Measurements from ENCODE around the gene TSPEAR. TPM values are rescaled to one million over a fixed set of nuclear protein-coding genes. Genes with fewer than 3 reads are reported as not detected.

The TSPEAR gene
- total RNA-seq, 1 experiment from 2014 or later, result not detected

GRCh38 chr21:44571296-44571695 lies 140.1 kb downstream of the TSPEAR start:
- H3K27me3 ChIP-seq (ENCODE audit: control insufficient read depth, insufficient read depth, low read length), result no peaks in the 10 kb centered on the region
- TF ChIP-seq TCF7L2 (IDR thresholded peaks at IDR 0.05; ENCODE audit: low read depth, low read length) (no peak), POLR2AphosphoS5 (IDR thresholded peaks at IDR 0.05; ENCODE audit: low read depth, low read length) (no peak), SIN3A (IDR thresholded peaks at IDR 0.05; ENCODE audit: borderline replicate concordance, insufficient read depth, low read depth, low read length) (no peak), CTCF (IDR thresholded peaks at IDR 0.05) (no peak)
- TF ChIP-seq, protein P1, sequence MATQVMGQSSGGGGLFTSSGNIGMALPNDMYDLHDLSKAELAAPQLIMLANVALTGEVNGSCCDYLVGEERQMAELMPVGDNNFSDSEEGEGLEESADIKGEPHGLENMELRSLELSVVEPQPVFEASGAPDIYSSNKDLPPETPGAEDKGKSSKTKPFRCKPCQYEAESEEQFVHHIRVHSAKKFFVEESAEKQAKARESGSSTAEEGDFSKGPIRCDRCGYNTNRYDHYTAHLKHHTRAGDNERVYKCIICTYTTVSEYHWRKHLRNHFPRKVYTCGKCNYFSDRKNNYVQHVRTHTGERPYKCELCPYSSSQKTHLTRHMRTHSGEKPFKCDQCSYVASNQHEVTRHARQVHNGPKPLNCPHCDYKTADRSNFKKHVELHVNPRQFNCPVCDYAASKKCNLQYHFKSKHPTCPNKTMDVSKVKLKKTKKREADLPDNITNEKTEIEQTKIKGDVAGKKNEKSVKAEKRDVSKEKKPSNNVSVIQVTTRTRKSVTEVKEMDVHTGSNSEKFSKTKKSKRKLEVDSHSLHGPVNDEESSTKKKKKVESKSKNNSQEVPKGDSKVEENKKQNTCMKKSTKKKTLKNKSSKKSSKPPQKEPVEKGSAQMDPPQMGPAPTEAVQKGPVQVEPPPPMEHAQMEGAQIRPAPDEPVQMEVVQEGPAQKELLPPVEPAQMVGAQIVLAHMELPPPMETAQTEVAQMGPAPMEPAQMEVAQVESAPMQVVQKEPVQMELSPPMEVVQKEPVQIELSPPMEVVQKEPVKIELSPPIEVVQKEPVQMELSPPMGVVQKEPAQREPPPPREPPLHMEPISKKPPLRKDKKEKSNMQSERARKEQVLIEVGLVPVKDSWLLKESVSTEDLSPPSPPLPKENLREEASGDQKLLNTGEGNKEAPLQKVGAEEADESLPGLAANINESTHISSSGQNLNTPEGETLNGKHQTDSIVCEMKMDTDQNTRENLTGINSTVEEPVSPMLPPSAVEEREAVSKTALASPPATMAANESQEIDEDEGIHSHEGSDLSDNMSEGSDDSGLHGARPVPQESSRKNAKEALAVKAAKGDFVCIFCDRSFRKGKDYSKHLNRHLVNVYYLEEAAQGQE (IDR thresholded peaks at IDR 0.05; ENCODE audit: insufficient read depth in 1 of 2, low read depth in 2 of 2, low read length in 1 of 2), result no peak
- no peak overlapping the region for H3K4me3 ChIP-seq (ENCODE audit: low read depth in 2 of 2, low read length in 2 of 2)
- no peak overlapping the region for H3K27ac ChIP-seq (ENCODE audit: low read length)
- no peaks in the 10 kb centered on the region for H3K36me3 ChIP-seq (ENCODE audit: control insufficient read depth, insufficient read depth, low read length)
- in situ Hi-C loops (cut with HindIII; ENCODE audit: low pct_unique_long_range_greater_than_20kb, low sequenced_read_pairs), result no loop called here
- no peak for DNase-seq (ENCODE audit: low read depth, low spot score)
- ChIA-PET POLR2A (no interaction called here), CTCF (no interaction called here)
- intact Hi-C loops (cut with micrococcal nuclease; ENCODE audit: unreplicated experiment), result no loop called here
- no peak for ATAC-seq
- BruUV-seq (replicated peaks), result no TSS peak
- H3K4me1 ChIP-seq (ENCODE audit: control insufficient read depth, insufficient read depth, low read length), result peaks cover 5% of the 10 kb centered on the region; the same call in 1 of the 2 replicates
- no peaks in the 10 kb centered on the region for H3K9me3 ChIP-seq (ENCODE audit: control insufficient read depth, insufficient read depth, low read depth, low read length)

DNA sequence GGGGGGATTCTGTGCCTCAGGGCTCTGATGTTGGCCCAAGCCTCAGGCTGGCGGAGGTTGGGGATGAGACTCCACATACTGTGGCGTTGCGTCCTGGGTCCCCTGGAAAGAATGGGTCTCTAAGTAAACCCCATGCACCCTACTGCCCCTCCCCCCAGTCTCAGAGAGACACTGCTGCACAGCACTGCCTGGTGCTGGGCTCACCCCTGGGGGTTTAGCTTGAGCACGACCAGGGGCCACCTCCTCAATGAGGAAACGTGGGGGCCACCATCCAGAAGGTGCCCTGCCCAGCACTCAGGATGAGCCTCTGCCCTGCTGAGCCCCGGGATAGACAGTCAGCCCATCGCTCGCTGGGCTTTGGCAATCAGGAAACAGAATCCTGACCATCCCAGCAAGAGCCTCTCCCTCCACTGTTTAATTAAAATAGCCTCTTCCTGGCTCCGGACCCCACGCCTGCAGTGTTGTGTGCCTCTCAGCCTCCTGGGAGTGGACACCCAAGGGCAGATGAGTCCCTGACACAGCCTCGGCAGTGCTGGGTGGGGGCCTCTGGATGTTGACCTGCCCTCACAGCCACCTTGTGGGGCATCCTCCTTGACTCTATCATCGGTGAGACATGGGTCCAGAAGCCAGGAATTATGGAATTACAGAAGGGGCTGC lies 141.4 kb downstream of the TSPEAR start:
- CTCF ChIA-PET, result no interaction called here

More for the DNA sequence above, 141.4 kb downstream of the TSPEAR start:
- in situ Hi-C loops (cut with HindIII; ENCODE audit: low pct_unique_long_range_greater_than_20kb, low sequenced_read_pairs) (no loop called here), intact Hi-C loops (cut with micrococcal nuclease; ENCODE audit: unreplicated experiment) (no loop called here)
- POLR2A ChIA-PET, result interaction anchor here (0.6 kb wide), 1 partner anchor 9 kb away, joined by 3 read pairs; no protein-coding TSS in a partner anchor
- DNase-seq (ENCODE audit: low read depth, low spot score) (no peak), ATAC-seq (no peak)
- Histone ChIP-seq H3K4me3 (ENCODE audit: low read depth in 2 of 2, low read length in 2 of 2) (no peak overlapping the region), H3K27ac (ENCODE audit: low read length) (no peak overlapping the region), H3K4me1 (ENCODE audit: control insufficient read depth, insufficient read depth, low read length) (peaks cover 5% of the 10 kb centered on the region; the same call in 1 of the 2 replicates), H3K36me3 (ENCODE audit: control insufficient read depth, insufficient read depth, low read length) (no peaks in the 10 kb centered on the region), H3K9me3 (ENCODE audit: control insufficient read depth, insufficient read depth, low read depth, low read length) (no peaks in the 10 kb centered on the region), H3K27me3 (ENCODE audit: control insufficient read depth, insufficient read depth, low read length) (no peaks in the 10 kb centered on the region)
- TF ChIP-seq, protein P1 (IDR thresholded peaks at IDR 0.05; ENCODE audit: insufficient read depth in 1 of 2, low read depth in 2 of 2, low read length in 1 of 2), result no peak
- TF ChIP-seq CTCF (IDR thresholded peaks at IDR 0.05), result no peak
- BruUV-seq (replicated peaks), result no TSS peak
